CD14-positive monocyte (primary cell): ENCODE data around the gene TNIP2. TPM values are rescaled to one million over a fixed set of nuclear protein-coding genes. Genes with fewer than 3 reads are reported as not detected.

Experiments
- DNase-seq, 3 donors: peaks; one replicate each; pipeline ENCODE4 v3.0.0-alpha.2; 2011 to 2022
- H2AFZ ChIP-seq: 2 replicates; pipeline ENCODE4 v1.6.0; 2012; ENCODE audit warnings: mild to moderate bottlenecking, low read depth, low read length, inconsistent platforms; ENCODE audit not compliant: insufficient read depth, poor library complexity, severe bottlenecking
- H3K27ac ChIP-seq, 2 donors: 1 replicate in 1 of 2; 2 replicates in 1 of 2; pipeline ENCODE4 v1.5.1; 2012 to 2013; ENCODE audit warnings: low read length in 2 of 2, control low read depth in 1 of 2, inconsistent platforms in 1 of 2, low read depth in 1 of 2, mild to moderate bottlenecking in 1 of 2
- H3K27me3 ChIP-seq, 2 donors: one replicate each; pipeline versions ENCODE4 v1.6.0 to v1.6.1; 2011 to 2013; ENCODE audit warnings: low read length in 2 of 2; ENCODE audit not compliant: control insufficient read depth in 2 of 2, insufficient read depth in 2 of 2
- H3K36me3 ChIP-seq, 2 donors: replicated peaks in 1 of 2; 1 replicate in 1 of 2; 2 replicates in 1 of 2; pipeline versions ENCODE4 v1.5.1 to v1.6.1; 2012 to 2013; ENCODE audit warnings: low read length in 2 of 2, control low read depth in 1 of 2, inconsistent platforms in 1 of 2, mild to moderate bottlenecking in 1 of 2; ENCODE audit not compliant: insufficient read depth in 2 of 2, control insufficient read depth in 1 of 2
- H3K4me1 ChIP-seq, 2 donors: 1 replicate in 1 of 2; 2 replicates in 1 of 2; pipeline versions ENCODE4 v1.5.1 to v1.6.1; 2012 to 2013; ENCODE audit warnings: low read length in 2 of 2, control low read depth in 1 of 2, inconsistent platforms in 1 of 2, mild to moderate bottlenecking in 1 of 2, moderate library complexity in 1 of 2; ENCODE audit not compliant: insufficient read depth in 2 of 2, control insufficient read depth in 1 of 2
- H3K4me2 ChIP-seq: replicated peaks from 2 replicates; pipeline ENCODE3; 2012; ENCODE audit warnings: low read length, moderate library complexity, mild to moderate bottlenecking; ENCODE audit not compliant: poor library complexity, severe bottlenecking; ENCODE audit errors: extremely low read depth
- H3K4me3 ChIP-seq, 3 experiments: fragments of 200-600 bp in 1 of 3; sonication (generic) in 1 of 3; replicated peaks in 1 of 3; 1 replicate in 2 of 3; 2 replicates in 1 of 3; pipeline ENCODE4 v1.5.1; 2011 to 2013; ENCODE audit warnings: low read length in 3 of 3, mild to moderate bottlenecking in 3 of 3, control low read depth in 2 of 3, low read depth in 2 of 3, inconsistent platforms in 1 of 3, moderate library complexity in 1 of 3
- H3K79me2 ChIP-seq: 2 replicates; pipeline ENCODE4 v1.6.0; 2012; ENCODE audit warnings: mild to moderate bottlenecking, control low read depth, inconsistent platforms, low read length, moderate library complexity; ENCODE audit not compliant: insufficient read depth
- H3K9ac ChIP-seq: 2 replicates; pipeline ENCODE4 v1.6.0; 2017; ENCODE audit warnings: low read length, mild to moderate bottlenecking; ENCODE audit not compliant: insufficient read depth, poor library complexity, severe bottlenecking
- H3K9me3 ChIP-seq, 2 donors: replicated peaks in 1 of 2; 1 replicate in 1 of 2; 2 replicates in 1 of 2; pipeline versions ENCODE4 v1.5.1 to v1.6.1; 2012 to 2013; ENCODE audit warnings: low read length in 2 of 2, control low read depth in 1 of 2; ENCODE audit not compliant: control insufficient read depth in 1 of 2, insufficient read depth in 1 of 2
- H4K20me1 ChIP-seq: 2 replicates; pipeline ENCODE4 v1.6.0; 2012; ENCODE audit warnings: mild to moderate bottlenecking, low read length, control low read depth, moderate library complexity; ENCODE audit not compliant: insufficient read depth
- H3K27ac Mint-ChIP-seq, 7 donors: one replicate each; pipeline ENCODE4 v1.8.0; 2020; ENCODE audit warnings: mild to moderate bottlenecking in 7 of 7, mixed read lengths in 7 of 7, moderate library complexity in 6 of 7, inconsistent platforms in 2 of 7
- H3K27me3 Mint-ChIP-seq, 3 donors: one replicate each; pipeline ENCODE4 v1.8.0; 2021 to 2022; ENCODE audit warnings: low read depth in 3 of 3, mild to moderate bottlenecking in 3 of 3, mixed read lengths in 3 of 3, moderate library complexity in 3 of 3, inconsistent platforms in 1 of 3
- H3K36me3 Mint-ChIP-seq, 2 donors: one replicate each; pipeline ENCODE4 v1.8.0; 2020; ENCODE audit warnings: mixed read lengths in 2 of 2, inconsistent platforms in 1 of 2, mild to moderate bottlenecking in 1 of 2
- H3K4me1 Mint-ChIP-seq: one replicate; pipeline ENCODE4 v1.8.0; 2020; ENCODE audit warnings: mild to moderate bottlenecking, mixed read lengths
- H3K4me3 Mint-ChIP-seq, 2 donors: one replicate each; pipeline ENCODE4 v1.8.0; 2020; ENCODE audit warnings: mild to moderate bottlenecking in 2 of 2, mixed read lengths in 2 of 2, moderate library complexity in 1 of 2
- H3K9me3 Mint-ChIP-seq, 7 donors: one replicate each; pipeline ENCODE4 v1.8.0; 2020 to 2022; ENCODE audit warnings: mixed read lengths in 7 of 7, mild to moderate bottlenecking in 6 of 7, moderate library complexity in 6 of 7, inconsistent platforms in 2 of 7
- CTCF ChIP-seq: fragments of 200-600 bp; IDR thresholded peaks from one replicate; pipeline ENCODE4 v1.8.0; 2022; ENCODE audit warnings: antibody characterized with exemption, mild to moderate bottlenecking
- WGBS: methylation state at CpG from one replicate; pipeline ENCODE4 v1.1.5; 2013; ENCODE audit warnings: missing lambda C conversion rate; ENCODE audit not compliant: insufficient coverage; 5-methylcytosine and 5-hydroxymethylcytosine counted together
- intact Hi-C, 2 donors: fragments of 100-400 bp; cut with micrococcal nuclease; formaldehyde crosslinking; loops; one replicate each; pipeline versions ENCODE4 v1.15.0 to v1.15.1; 2023
- polyA plus RNA-seq, 3 donors: library from polyadenylated mRNA; depleted of rRNA in 1 of 3; unstranded in 2 of 3; stranded (reverse) in 1 of 3; fragments of 300-500 nt in 2 of 3; fragments of >200 nt in 1 of 3; fragmentation: Illumina TruSeq in 2 of 3; gene quantifications; 1 replicate in 2 of 3; 2 replicates in 1 of 3; pipeline ENCODE4 v1.2.3, GENCODE V29; 2012 to 2021

TNIP2 gene
- polyA plus RNA-seq, 3 donors, result 27.6 to 75.7 (median 28.2) TPM

GRCh38 chr4:2714918-2715317 is 41.2 kb downstream of the TNIP2 start:
- H3K4me2 ChIP-seq, result no peak overlapping the region
- Mint-ChIP-seq H3K27me3 (peaks cover 0 to 2% (median 0%) of the 10 kb centered on the region in 3 donors), H3K36me3 (peaks cover 52 to 84% of the 10 kb centered on the region in 2 donors), H3K4me1 (peaks cover 22% of the 10 kb centered on the region), H3K4me3 (no peak overlapping the region), H3K27ac (peak overlapping the region in 5 of 7 donors; percentile 2 to 75 (median 37)), H3K9me3 (no peaks in the 10 kb centered on the region)
- no peak overlapping the region for H3K9ac ChIP-seq
- DNase-seq, result no peak
- no CpG with 5 or more reads among the region's 4 CpGs for WGBS
- peaks cover 26% of the 10 kb centered on the region for H4K20me1 ChIP-seq
- peaks cover 0 to 9% of the 10 kb centered on the region in 2 donors for H3K4me1 ChIP-seq
- H2AFZ ChIP-seq, result no peak overlapping the region
- no peak overlapping the region for H3K4me3 ChIP-seq
- H3K27me3 ChIP-seq, result no peaks in the 10 kb centered on the region
- peaks cover 32 to 63% of the 10 kb centered on the region in 2 donors for H3K36me3 ChIP-seq
- H3K27ac ChIP-seq, result peak overlapping the region in 1 of 2 donors; percentile 54
- no peaks in the 10 kb centered on the region for H3K9me3 ChIP-seq
- intact Hi-C loops, result no loop called here
- H3K79me2 ChIP-seq, result no peaks in the 10 kb centered on the region
- no peak for TF ChIP-seq CTCF

- DNase-seq, result no peak
- TF ChIP-seq CTCF, result no peak
- no peaks in the 10 kb centered on the region for H3K9me3 Mint-ChIP-seq
- Histone ChIP-seq H3K4me1 (peaks cover 0 to 9% of the 10 kb centered on the region in 2 donors), H3K4me2 (no peak overlapping the region), H3K27me3 (no peaks in the 10 kb centered on the region), H4K20me1 (peaks cover 26% of the 10 kb centered on the region), H3K9ac (no peak overlapping the region), H3K27ac (peak overlapping the region in 1 of 2 donors; percentile 54), H3K9me3 (no peaks in the 10 kb centered on the region), H3K36me3 (peaks cover 29 to 64% of the 10 kb centered on the region in 2 donors), H2AFZ (no peak overlapping the region), H3K4me3 (no peak overlapping the region), H3K79me2 (no peaks in the 10 kb centered on the region)
- H3K27ac Mint-ChIP-seq, result peak overlapping the region in 4 of 7 donors; percentile 10 to 82 (median 62)
- intact Hi-C loops, result no loop called here
- H3K27me3 Mint-ChIP-seq, result peaks cover 0 to 2% (median 0%) of the 10 kb centered on the region in 3 donors
- H3K4me3 Mint-ChIP-seq, result no peak overlapping the region
- H3K4me1 Mint-ChIP-seq, result peaks cover 22% of the 10 kb centered on the region
- 36% methylated on average over 9 of the region's 10 CpGs for WGBS
- H3K36me3 Mint-ChIP-seq, result peaks cover 49 to 84% of the 10 kb centered on the region in 2 donors
Measured at GRCh38 chr4:2714061-2714770, 41.9 kb downstream of the TNIP2 start.
